Caco-2 (cell line): ENCODE measurements around the gene MELTF. TPM values are rescaled to one million over a fixed set of nuclear protein-coding genes. Genes with fewer than 3 reads are reported as not detected.

ENCODE experiments used
- BruUV-seq: library from RNA; stranded (reverse); fragments of 400-500 nt; replicated peaks from 2 replicates; lab custom pipeline; 2021; lab: Mats Ljungman, UMichigan
- CTCF ChIA-PET: fragments of 300-600 bp; sonication (Branson Sonifier 250); formaldehyde crosslinking; loops from one replicate; lab custom pipeline; 2022; ENCODE audit warnings: antibody characterized with exemption; lab: Charles Lee
- POLR2A ChIA-PET: fragments of 300-600 bp; sonication (Branson Sonifier 250); formaldehyde crosslinking; loops from one replicate; lab custom pipeline; 2022; ENCODE audit warnings: antibody characterized with exemption; lab: Charles Lee
- DNase-seq, 2 experiments: peaks; one replicate each; pipeline versions ENCODE4 v3.0.0 to v3.0.0-alpha.2; 2020 to 2022
- H3K27me3 ChIP-seq: replicated peaks from 2 replicates; pipeline ENCODE4 v1.6.0; 2011; ENCODE audit warnings: low read length; ENCODE audit not compliant: control insufficient read depth, insufficient read depth
- H3K36me3 ChIP-seq: 2 replicates; pipeline ENCODE4 v1.5.1; 2011; ENCODE audit warnings: low read length; ENCODE audit not compliant: control insufficient read depth, insufficient read depth
- H3K4me1 ChIP-seq: fragments of 250-450 bp; sonication (Bioruptor Pico); 2 replicates; pipeline ENCODE4 v1.5.1; 2020; ENCODE audit warnings: mild to moderate bottlenecking
- H3K4me3 ChIP-seq: 2 replicates; pipeline ENCODE4 v1.5.1; 2011; ENCODE audit warnings: low read depth, mild to moderate bottlenecking, control low read depth, low read length
- H3K9me3 ChIP-seq: fragments of 250-450 bp; sonication (Bioruptor Pico); 2 replicates; pipeline ENCODE4 v1.5.1; 2020; ENCODE audit warnings: mild to moderate bottlenecking, moderate library complexity
- H3K27ac Mint-ChIP-seq: one replicate; pipeline ENCODE4 v1.8.0; 2022; ENCODE audit warnings: mixed read lengths; ENCODE audit not compliant: unreplicated experiment
- H3K27me3 Mint-ChIP-seq: one replicate; pipeline ENCODE4 v1.8.0; 2022; ENCODE audit warnings: mixed read lengths; ENCODE audit not compliant: insufficient read depth, unreplicated experiment
- H3K36me3 Mint-ChIP-seq: one replicate; pipeline ENCODE4 v1.8.0; 2022; ENCODE audit warnings: mild to moderate bottlenecking, mixed read lengths; ENCODE audit not compliant: insufficient read depth, unreplicated experiment
- H3K4me1 Mint-ChIP-seq: one replicate; pipeline ENCODE4 v1.8.0; 2022; ENCODE audit warnings: low read depth, mixed read lengths; ENCODE audit not compliant: unreplicated experiment
- H3K4me3 Mint-ChIP-seq: one replicate; pipeline ENCODE4 v1.8.0; 2022; ENCODE audit warnings: mild to moderate bottlenecking, moderate library complexity, mixed read lengths; ENCODE audit not compliant: unreplicated experiment
- H3K9me3 Mint-ChIP-seq: one replicate; pipeline ENCODE4 v1.8.0; 2022; ENCODE audit warnings: mixed read lengths; ENCODE audit not compliant: unreplicated experiment
- intact Hi-C: fragments of 100-400 bp; cut with micrococcal nuclease; formaldehyde crosslinking; loops from one replicate; pipeline ENCODE4 v1.10.0; 2022; ENCODE audit not compliant: unreplicated experiment
- total RNA-seq: library from RNA; stranded (reverse); gene quantifications from 2 replicates; pipeline ENCODE4 v1.2.3, GENCODE V29; 2022
- TF ChIP-seq, protein P1 (sequence below), 2 experiments: fragments of 200-600 bp in 1 of 2; IDR thresholded peaks; 1 replicate in 1 of 2; 2 replicates in 1 of 2; pipeline versions ENCODE4 v1.5.1 to v1.8.0; 2011 to 2022; ENCODE audit warnings: antibody characterized with exemption in 1 of 2, control low read depth in 1 of 2, inconsistent platforms in 1 of 2, low read depth in 1 of 2, low read length in 1 of 2, mild to moderate bottlenecking in 1 of 2, moderate library complexity in 1 of 2; ENCODE audit not compliant: insufficient read depth in 1 of 2, severe bottlenecking in 1 of 2, unreplicated experiment in 1 of 2

The MELTF gene
- total RNA-seq, 1 experiment from 2014 or later: 29.3 TPM

GRCh38 chr3:197003461-197004385 is 25.9 kb downstream of the MELTF start:
- Mint-ChIP-seq H3K27ac (peak overlapping the region; percentile 86), H3K4me3 (peak overlapping the region; percentile 91), H3K4me1 (peaks cover 10% of the 10 kb centered on the region), H3K36me3 (peaks cover 15% of the 10 kb centered on the region), H3K27me3 (no peaks in the 10 kb centered on the region), H3K9me3 (no peaks in the 10 kb centered on the region)
- POLR2A ChIA-PET: interaction anchor here (0.9 to 1.9 kb wide), 3 partner anchors 13 to 62 kb away, joined by 3 to 6 read pairs (median 3); partner anchors contain the start of gene MELTF
- peaks cover 26% of the 10 kb centered on the region for H3K4me1 ChIP-seq
- peak overlapping the region; percentile 82 for H3K4me3 ChIP-seq
- CTCF ChIA-PET: interaction anchor here (0.6 to 1.5 kb wide), 6 partner anchors 13 to 32 kb away, joined by 3 to 14 read pairs (median 4); partner anchors contain the start of gene MELTF
- intact Hi-C loops: loop anchor here (1.0 to 10.0 kb wide), 2 partner anchors 26 to 181 kb away; partner anchors contain the start of gene MELTF
- BruUV-seq: no TSS peak
- peak; percentile 43 to 56 for DNase-seq
- H3K27me3 ChIP-seq: no peaks in the 10 kb centered on the region
- no peaks in the 10 kb centered on the region for H3K9me3 ChIP-seq
- TF ChIP-seq, protein P1, sequence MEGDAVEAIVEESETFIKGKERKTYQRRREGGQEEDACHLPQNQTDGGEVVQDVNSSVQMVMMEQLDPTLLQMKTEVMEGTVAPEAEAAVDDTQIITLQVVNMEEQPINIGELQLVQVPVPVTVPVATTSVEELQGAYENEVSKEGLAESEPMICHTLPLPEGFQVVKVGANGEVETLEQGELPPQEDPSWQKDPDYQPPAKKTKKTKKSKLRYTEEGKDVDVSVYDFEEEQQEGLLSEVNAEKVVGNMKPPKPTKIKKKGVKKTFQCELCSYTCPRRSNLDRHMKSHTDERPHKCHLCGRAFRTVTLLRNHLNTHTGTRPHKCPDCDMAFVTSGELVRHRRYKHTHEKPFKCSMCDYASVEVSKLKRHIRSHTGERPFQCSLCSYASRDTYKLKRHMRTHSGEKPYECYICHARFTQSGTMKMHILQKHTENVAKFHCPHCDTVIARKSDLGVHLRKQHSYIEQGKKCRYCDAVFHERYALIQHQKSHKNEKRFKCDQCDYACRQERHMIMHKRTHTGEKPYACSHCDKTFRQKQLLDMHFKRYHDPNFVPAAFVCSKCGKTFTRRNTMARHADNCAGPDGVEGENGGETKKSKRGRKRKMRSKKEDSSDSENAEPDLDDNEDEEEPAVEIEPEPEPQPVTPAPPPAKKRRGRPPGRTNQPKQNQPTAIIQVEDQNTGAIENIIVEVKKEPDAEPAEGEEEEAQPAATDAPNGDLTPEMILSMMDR (IDR thresholded peaks at IDR 0.05; ENCODE audit: insufficient read depth in 1 of 2, low read depth in 1 of 2, low read length in 1 of 2, severe bottlenecking in 1 of 2, unreplicated experiment in 1 of 2): no peak
- no peaks in the 10 kb centered on the region for H3K36me3 ChIP-seq

DNA sequence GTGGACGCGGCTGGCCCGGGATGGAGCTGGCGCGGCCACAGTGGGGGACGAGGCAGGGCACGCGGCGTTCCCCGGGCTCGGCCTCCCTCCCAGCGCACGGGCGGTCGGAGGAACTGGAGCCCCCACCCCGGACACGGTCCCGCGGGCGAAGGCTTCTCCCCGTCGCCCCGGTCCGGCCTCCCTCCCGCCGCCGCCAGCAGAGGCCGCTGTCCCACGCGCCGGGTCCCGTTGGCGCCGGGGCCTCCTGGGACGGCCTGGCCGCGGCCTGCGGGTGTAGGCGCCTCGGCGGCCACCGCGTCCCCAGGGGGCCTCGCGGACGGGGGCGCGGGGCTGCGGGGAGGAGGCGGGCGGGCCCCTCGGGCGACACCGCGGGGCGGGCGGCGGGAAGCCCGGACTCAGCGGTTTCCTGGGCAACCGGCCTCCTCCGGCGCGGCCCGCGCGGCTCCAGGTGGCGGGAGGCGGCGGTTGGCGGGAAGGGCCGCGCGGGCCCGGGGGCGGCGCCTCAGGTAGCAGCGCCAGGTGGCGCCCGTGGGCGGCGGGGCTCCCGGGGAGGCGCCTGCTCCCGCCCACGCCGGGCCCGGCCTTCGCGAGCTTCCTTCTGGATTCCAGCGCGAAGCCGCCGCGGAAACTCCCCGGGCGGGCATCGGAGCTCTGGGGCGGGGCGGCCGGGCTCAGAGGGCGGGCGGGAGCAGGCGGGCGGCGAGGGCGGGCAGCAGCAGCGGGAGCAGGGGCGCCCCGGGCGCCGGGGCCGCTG is 26.7 kb downstream of the MELTF start:
- Histone ChIP-seq H3K27me3 (no peaks in the 10 kb centered on the region), H3K4me1 (peaks cover 24% of the 10 kb centered on the region), H3K9me3 (no peaks in the 10 kb centered on the region), H3K4me3 (peak overlapping the region; percentile 82), H3K36me3 (no peaks in the 10 kb centered on the region)
- TF ChIP-seq, protein P1 (IDR thresholded peaks at IDR 0.05; ENCODE audit: insufficient read depth in 1 of 2, low read depth in 1 of 2, low read length in 1 of 2, severe bottlenecking in 1 of 2, unreplicated experiment in 1 of 2): peak; percentile 50 to 51
- Mint-ChIP-seq H3K36me3 (peaks cover 15% of the 10 kb centered on the region), H3K9me3 (no peaks in the 10 kb centered on the region), H3K4me1 (peaks cover 10% of the 10 kb centered on the region), H3K27ac (peak overlapping the region; percentile 86), H3K4me3 (peak overlapping the region; percentile 91), H3K27me3 (no peaks in the 10 kb centered on the region)
- CTCF ChIA-PET: interaction anchor here (0.6 to 1.5 kb wide), 6 partner anchors 13 to 33 kb away, joined by 3 to 14 read pairs (median 4); partner anchors contain the start of gene MELTF
- POLR2A ChIA-PET: interaction anchor here (0.6 to 1.9 kb wide), 6 partner anchors 12 to 583 kb away, joined by 3 to 8 read pairs (median 6); partner anchors contain the start of gene MELTF
- peak; percentile 88 to 93 for DNase-seq
- intact Hi-C loops: loop anchor here (1.0 to 10.0 kb wide), 2 partner anchors 26 to 182 kb away; partner anchors contain the start of gene MELTF
- BruUV-seq: no TSS peak
